ENCODE results near the gene BAHD1. TPM values are rescaled to one million over a fixed set of nuclear protein-coding genes. Genes with fewer than 3 reads are reported as not detected.
A peak's percentile ranks its signal among the peaks of the same experiment; 100 is the strongest.

BAHD1 gene
- total RNA-seq, 1 donor from 2014 or later: 17.5 TPM

- no peak for DNase-seq (ENCODE audit: low read depth)
Measured at GRCh38 chr15:40498891-40499290, 58.1 kb downstream of the BAHD1 start.

- DNase-seq (ENCODE audit: low read depth): no peak
Measured at GRCh38 chr15:40499931-40500330, 59.2 kb downstream of the BAHD1 start.

- no peak for DNase-seq (ENCODE audit: low read depth)
Measured at GRCh38 chr15:40500568-40501330, 60.0 kb downstream of the BAHD1 start.

- no peak for DNase-seq (ENCODE audit: low read depth)
Measured at GRCh38 chr15:40501487-40501886, 60.7 kb downstream of the BAHD1 start.

GRCh38 chr15:40506964-40507571, 66.3 kb downstream of the BAHD1 start:
- peak; percentile 40 for DNase-seq (ENCODE audit: low read depth)

GRCh38 chr15:40508216-40508615, 67.5 kb downstream of the BAHD1 start:
- no peak for DNase-seq (ENCODE audit: low read depth)

GRCh38 chr15:40510201-40510600, 69.4 kb downstream of the BAHD1 start:
- DNase-seq (ENCODE audit: low read depth): no peak

GRCh38 chr15:40511093-40511471, 70.3 kb downstream of the BAHD1 start:
- no peak for DNase-seq (ENCODE audit: low read depth)

GRCh38 chr15:40511472-40512133, 70.8 kb downstream of the BAHD1 start:
- DNase-seq (ENCODE audit: low read depth): no peak

GRCh38 chr15:40512440-40512839, 71.7 kb downstream of the BAHD1 start:
- DNase-seq (ENCODE audit: low read depth): no peak

GRCh38 chr15:40513609-40514008, 72.9 kb downstream of the BAHD1 start:
- DNase-seq (ENCODE audit: low read depth): no peak

GRCh38 chr15:40516322-40516721, 75.6 kb downstream of the BAHD1 start:
- DNase-seq (ENCODE audit: low read depth): no peak

Other genes with a start within 250 kb of the BAHD1 start
- 3.4 and 6.1 TPM in 2 replicates for gene PAK6, start 201.9 kb upstream of the BAHD1 start, total RNA-seq
- gene ANKRD63, start 157.9 kb upstream of the BAHD1 start, total RNA-seq: 0.05 TPM in 1 of 2 replicates, not detected in the other
- 0.52 TPM in 1 of 2 replicates, not detected in the other for gene PLCB2, start 133.0 kb upstream of the BAHD1 start, total RNA-seq
- gene INAFM2, start 117.3 kb upstream of the BAHD1 start, total RNA-seq: 11.5 and 13.5 TPM in 2 replicates
- 59.2 and 165 TPM in 2 replicates for gene CCDC9B, start 100.0 kb upstream of the BAHD1 start, total RNA-seq
- not detected in 2 replicates for gene PHGR1, start 89.9 kb upstream of the BAHD1 start, total RNA-seq
- 0.17 and 0.25 TPM in 2 replicates for gene DISP2, start 82.7 kb upstream of the BAHD1 start, total RNA-seq
- 34.2 and 58.5 TPM in 2 replicates for gene KNSTRN, start 58.2 kb upstream of the BAHD1 start, total RNA-seq
- gene IVD, start 35.2 kb upstream of the BAHD1 start, total RNA-seq: 37.5 and 68.8 TPM in 2 replicates
- gene CHST14, start 30.0 kb downstream of the BAHD1 start, total RNA-seq: 5.2 and 18.5 TPM in 2 replicates
- gene CCDC32, start 124.1 kb downstream of the BAHD1 start, total RNA-seq: 25.6 and 29.2 TPM in 2 replicates
- 12.7 and 17.7 TPM in 2 replicates for gene RPUSD2, start 128.3 kb downstream of the BAHD1 start, total RNA-seq
- gene KNL1, start 153.3 kb downstream of the BAHD1 start, total RNA-seq: 0.80 and 9.9 TPM in 2 replicates